Testis (tissue), 3 donors: ENCODE measurements around the gene SAP30BP. TPM values are rescaled to one million over a fixed set of nuclear protein-coding genes. Genes with fewer than 3 reads are reported as not detected.

Experiments used
- DNase-seq: peaks from one replicate; pipeline ENCODE4 v3.0.0-alpha.2; 2019
- H3K27ac ChIP-seq, 2 donors: fragments of 200-600 bp; sonication (generic); one replicate each; pipeline ENCODE4 v1.5.1; 2019
- H3K27me3 ChIP-seq: fragments of 200-600 bp; sonication (generic); one replicate; pipeline ENCODE4 v1.5.1; 2019
- H3K36me3 ChIP-seq: fragments of 200-600 bp; sonication (generic); one replicate; pipeline ENCODE4 v1.5.1; 2017; ENCODE audit warnings: low read depth; ENCODE audit errors: missing control alignments
- H3K4me1 ChIP-seq: fragments of 200-600 bp; sonication (generic); one replicate; pipeline ENCODE4 v1.5.1; 2019
- H3K4me3 ChIP-seq, 2 donors: fragments of 200-600 bp; sonication (generic); one replicate each; pipeline ENCODE4 v1.5.1; 2017 to 2019
- H3K9me3 ChIP-seq: fragments of 200-600 bp; sonication (generic); one replicate; pipeline ENCODE4 v1.5.1; 2017
- CTCF ChIP-seq, 3 experiments: fragments of 450-650 bp in 2 of 3; fragments of 200-600 bp in 1 of 3; sonication (generic) in 1 of 3; IDR thresholded peaks; one replicate each; pipeline ENCODE4 v1.5.1; 2016 to 2019; ENCODE audit warnings: antibody characterized with exemption in 3 of 3, mild to moderate bottlenecking in 2 of 3, moderate library complexity in 1 of 3
- POLR2A ChIP-seq: fragments of 450-650 bp; IDR thresholded peaks from one replicate; pipeline ENCODE4 v1.6.1; 2017; ENCODE audit warnings: antibody characterized with exemption, mild to moderate bottlenecking, moderate library complexity
- WGBS, 2 donors: methylation state at CpG; one replicate each; pipeline ENCODE4 v1.1.5; 2018; 5-methylcytosine and 5-hydroxymethylcytosine counted together
- intact Hi-C: fragments of 100-400 bp; cut with DNase I; formaldehyde crosslinking; loops from one replicate; pipeline ENCODE4 v1.15.1; 2023; ENCODE audit warnings: low total_unique reads
- polyA plus RNA-seq: library from polyadenylated mRNA; stranded (reverse); fragments of 350-450 nt; fragmentation: Illumina TruSeq; extraction: RNeasy Lipid Tissue Mini Kit (QIAGEN cat#74804); gene quantifications from one replicate; pipeline ENCODE4 v1.2.3, GENCODE V29; 2014; ENCODE audit warnings: low read depth, low replicate concordance; ENCODE audit not compliant: insufficient read depth
- total RNA-seq, 2 donors: library from RNA; depleted of rRNA; stranded (reverse); fragments of >200 nt; gene quantifications; one replicate each; pipeline ENCODE4 v1.2.3, GENCODE V29; 2016

The SAP30BP gene
- total and polyA plus RNA-seq, 3 donors from 2014 or later: 78.4 to 95.9 (median 86.9) TPM

GRCh38 chr17:75633486-75634375 lies 33.4 kb upstream of the SAP30BP start:
- Histone ChIP-seq H3K27me3 (no peaks in the 10 kb centered on the region), H3K36me3 (no peaks in the 10 kb centered on the region), H3K4me1 (peaks cover 41% of the 10 kb centered on the region), H3K27ac (peak overlapping the region; percentile 60 to 76), H3K9me3 (no peaks in the 10 kb centered on the region), H3K4me3 (no peak overlapping the region)
- intact Hi-C loops: no loop called here
- 24 to 50% methylated on average over 21 to 27 of the region's 27 CpGs for WGBS, 2 donors
- no peak for TF ChIP-seq POLR2A
- TF ChIP-seq CTCF (IDR thresholded peaks at IDR 0.05): peak in 2 of 3 experiments; percentile 58 to 61
- DNase-seq: peak; percentile 96

GRCh38 chr17:75634376-75634740 lies 32.8 kb upstream of the SAP30BP start:
- no peaks in the 10 kb centered on the region for H3K36me3 ChIP-seq
- WGBS, 2 donors: 63 to 88% methylated on average over 4 to 9 of the region's 9 CpGs
- no peaks in the 10 kb centered on the region for H3K9me3 ChIP-seq
- no peaks in the 10 kb centered on the region for H3K27me3 ChIP-seq
- no peak for DNase-seq
- H3K27ac ChIP-seq: peak overlapping the region in 1 of 2 donors; percentile 29
- intact Hi-C loops: no loop called here
- H3K4me3 ChIP-seq: no peak overlapping the region
- H3K4me1 ChIP-seq: peaks cover 41% of the 10 kb centered on the region
- TF ChIP-seq CTCF (IDR thresholded peaks at IDR 0.05) (no peak), POLR2A (no peak)

- intact Hi-C loops: no loop called here
- WGBS, 2 donors: 73 to 80% methylated on average over 11 to 20 of the region's 20 CpGs
Measured at GRCh38 chr17:75634754-75635609, 32.2 kb upstream of the SAP30BP start.

GRCh38 chr17:75635610-75636202 lies 31.4 kb upstream of the SAP30BP start:
- intact Hi-C loops: no loop called here
- peak; percentile 70 for DNase-seq
- Histone ChIP-seq H3K9me3 (no peaks in the 10 kb centered on the region), H3K36me3 (no peaks in the 10 kb centered on the region), H3K27ac (peak overlapping the region in 1 of 2 donors; percentile 19), H3K4me3 (no peak overlapping the region), H3K27me3 (no peaks in the 10 kb centered on the region), H3K4me1 (peaks cover 41% of the 10 kb centered on the region)
- WGBS, 2 donors: 62 to 85% methylated on average over 14 to 16 of the region's 16 CpGs
- TF ChIP-seq POLR2A: no peak
- TF ChIP-seq CTCF (IDR thresholded peaks at IDR 0.05): no peak

More at GRCh38 chr17:75634754-75635609, 32.2 kb upstream of the SAP30BP start:
- Histone ChIP-seq H3K9me3 (no peaks in the 10 kb centered on the region), H3K27me3 (no peaks in the 10 kb centered on the region), H3K27ac (no peak overlapping the region), H3K4me3 (no peak overlapping the region), H3K4me1 (peaks cover 41% of the 10 kb centered on the region), H3K36me3 (no peaks in the 10 kb centered on the region)
- no peak for DNase-seq
- TF ChIP-seq POLR2A (no peak), CTCF (IDR thresholded peaks at IDR 0.05) (no peak)
